GM03348 (cell line): ENCODE results near the gene NISCH.
A peak's percentile ranks its signal among the peaks of the same experiment; 100 is the strongest.

Experiments
- DNase-seq: peaks from one replicate; pipeline ENCODE4 v3.0.0; 2012; ENCODE audit warnings: low spot score

NISCH gene

DNA sequence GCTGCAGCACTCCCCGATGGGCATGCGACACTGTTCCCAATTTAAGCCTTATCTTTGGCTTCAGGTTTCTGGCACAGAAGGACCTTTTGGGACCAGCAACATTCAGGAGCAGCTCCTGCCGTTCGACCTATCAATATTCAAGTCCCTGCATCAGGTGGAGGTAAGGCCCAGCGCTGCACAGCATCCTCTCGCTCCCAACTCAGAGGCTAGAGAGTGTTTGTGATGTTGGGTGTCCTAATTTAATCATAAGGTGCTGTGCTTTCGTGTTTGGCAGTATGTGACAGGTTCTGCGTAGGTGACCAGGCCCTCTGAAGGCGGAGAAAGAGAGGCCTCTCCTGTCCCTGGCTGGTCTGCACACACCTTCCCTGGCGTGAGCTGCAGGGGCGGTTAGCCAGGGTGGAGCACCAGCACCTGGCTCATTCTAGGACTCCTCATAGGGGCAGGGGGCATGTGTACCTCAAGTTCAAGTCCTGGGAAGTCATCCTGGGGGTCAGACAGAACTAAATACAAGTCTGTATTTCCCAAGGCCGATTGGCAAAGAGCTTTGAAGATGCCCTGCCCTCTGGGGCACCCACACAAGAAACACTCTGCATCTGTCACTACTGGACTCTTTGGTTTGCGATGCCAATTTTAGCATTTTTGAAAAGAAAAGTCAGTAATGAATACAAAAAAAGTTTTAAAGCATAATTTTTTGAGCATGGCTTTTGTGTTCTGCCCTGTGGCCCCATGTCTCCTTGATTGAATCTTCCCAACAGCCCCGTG is 17.0 kb downstream of the NISCH start:
- DNase-seq, result no peak

DNA sequence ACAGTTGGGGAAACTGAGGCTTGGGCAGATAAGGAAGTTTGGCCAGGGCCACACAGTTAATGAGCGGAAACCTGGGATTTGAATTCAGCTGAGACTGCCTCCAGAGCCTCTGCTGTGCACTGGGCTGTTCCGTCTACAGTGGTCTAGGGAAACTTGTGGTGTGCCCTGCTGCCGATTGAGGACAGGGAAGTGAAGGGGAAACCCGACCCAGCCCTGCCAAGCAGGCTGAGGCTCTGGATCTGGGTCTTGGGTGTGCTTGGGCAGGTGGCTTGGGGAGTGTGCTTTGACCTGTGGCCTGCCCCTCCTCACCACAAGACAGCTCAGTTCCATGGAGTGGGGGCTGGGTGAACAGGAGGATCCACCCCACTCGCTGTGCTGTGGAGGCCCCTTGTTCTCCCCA is 17.6 kb downstream of the NISCH start:
- DNase-seq, result no peak

- no peak for DNase-seq
Observed at GRCh38 chr3:52477076-52477795, 21.8 kb downstream of the NISCH start.

DNA sequence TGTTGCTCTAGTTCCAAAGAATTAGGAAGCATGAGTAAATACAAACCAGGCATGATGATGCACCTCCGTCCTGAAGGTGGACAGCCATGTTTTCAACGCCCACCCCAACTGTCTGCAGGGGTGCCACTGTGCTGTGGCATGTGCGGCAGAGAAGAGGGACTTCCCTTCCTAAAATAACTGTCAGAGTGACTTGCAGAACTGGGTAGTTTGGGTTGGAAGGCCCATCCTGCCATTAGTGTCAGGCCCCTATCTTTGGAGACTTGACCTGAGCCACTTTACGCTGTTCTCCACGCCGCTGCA is 22.3 kb downstream of the NISCH start:
- DNase-seq, result no peak

DNA sequence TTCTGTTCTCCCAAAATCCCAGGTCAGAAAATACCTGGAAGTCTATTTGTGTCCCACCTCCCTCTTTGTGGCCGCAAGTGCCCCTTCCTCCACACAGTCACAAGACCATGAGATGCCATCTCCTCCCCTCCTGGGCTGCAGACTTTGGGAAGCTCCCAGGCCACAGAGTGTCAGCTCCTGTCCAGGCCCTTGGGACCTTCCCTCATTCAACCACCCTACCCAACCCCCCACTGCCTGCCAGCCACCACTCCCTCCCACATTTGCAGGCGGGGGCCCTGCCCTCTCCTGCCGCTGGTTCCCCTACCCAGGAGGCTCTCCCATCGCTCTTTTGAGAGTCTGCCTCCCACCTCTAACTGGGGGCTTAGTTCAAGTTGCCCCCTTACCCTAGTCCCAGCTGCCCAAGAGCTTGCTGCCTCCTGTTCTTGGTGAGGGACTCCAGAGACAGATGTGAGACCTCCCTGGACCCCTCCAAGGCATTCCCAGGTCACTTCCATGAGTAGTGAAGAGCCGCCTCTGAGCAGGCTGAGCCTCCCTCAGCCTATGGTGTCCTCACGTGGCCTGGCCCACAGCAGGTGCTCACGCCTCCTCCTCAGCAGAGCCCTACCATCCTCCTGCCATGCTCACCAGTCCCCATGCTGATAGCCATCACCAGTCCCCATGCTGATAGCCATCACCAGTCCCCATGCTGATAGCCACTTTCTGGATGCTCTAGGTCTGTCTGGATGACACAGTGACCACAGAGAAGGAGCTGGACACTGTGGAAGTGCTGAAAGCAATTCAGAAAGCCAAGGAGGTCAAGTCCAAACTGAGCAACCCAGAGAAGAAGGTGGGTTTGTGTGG is 23.9 kb downstream of the NISCH start:
- DNase-seq, result no peak

GRCh38 chr3:52479877-52480575 is 24.6 kb downstream of the NISCH start:
- no peak for DNase-seq

DNA sequence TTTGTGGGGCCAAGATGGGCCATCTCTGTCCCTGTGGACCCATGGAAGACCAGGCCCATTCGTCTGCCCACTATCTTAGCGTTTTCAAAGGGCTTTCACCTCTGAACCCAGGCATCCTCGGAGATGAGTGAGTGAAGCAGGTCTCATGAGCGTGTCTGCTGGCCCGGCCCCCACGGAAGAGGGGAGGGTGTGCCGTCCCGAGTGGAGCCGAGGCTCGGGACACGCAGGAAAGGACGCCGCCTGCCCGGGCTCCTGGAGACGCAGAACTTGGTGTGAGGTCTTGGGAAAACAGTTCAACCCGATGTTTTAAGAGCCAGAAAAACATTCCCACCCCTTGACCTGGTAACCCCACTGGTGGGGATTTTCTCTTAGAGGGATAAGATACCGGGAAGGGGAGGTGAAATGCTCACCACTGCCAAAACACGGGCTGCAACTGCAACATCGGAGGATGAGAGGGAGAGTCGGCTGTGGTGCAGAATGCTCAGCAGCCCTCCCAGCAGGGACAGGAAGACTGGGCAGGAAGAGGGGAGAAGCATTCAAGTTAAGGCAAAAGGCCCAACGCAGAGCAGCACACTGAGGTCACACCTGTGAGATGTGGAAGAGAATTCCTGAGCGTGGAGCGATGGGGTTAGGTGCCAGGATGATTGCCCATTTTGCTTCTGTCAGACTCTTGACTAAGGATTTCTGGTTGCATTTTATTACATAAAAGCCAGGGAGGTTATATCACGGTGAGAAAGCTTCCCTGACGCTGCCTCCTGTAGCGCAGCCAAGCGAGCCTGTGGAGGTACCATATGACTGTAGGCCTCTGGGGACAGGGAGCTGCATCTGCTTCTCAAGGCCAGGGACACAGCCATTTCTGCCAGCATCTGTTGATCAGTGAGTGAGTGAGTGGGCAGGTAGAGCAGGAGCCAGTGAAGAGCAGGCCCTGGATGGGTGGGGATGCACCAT is 25.6 kb downstream of the NISCH start:
- DNase-seq, result no peak

DNA sequence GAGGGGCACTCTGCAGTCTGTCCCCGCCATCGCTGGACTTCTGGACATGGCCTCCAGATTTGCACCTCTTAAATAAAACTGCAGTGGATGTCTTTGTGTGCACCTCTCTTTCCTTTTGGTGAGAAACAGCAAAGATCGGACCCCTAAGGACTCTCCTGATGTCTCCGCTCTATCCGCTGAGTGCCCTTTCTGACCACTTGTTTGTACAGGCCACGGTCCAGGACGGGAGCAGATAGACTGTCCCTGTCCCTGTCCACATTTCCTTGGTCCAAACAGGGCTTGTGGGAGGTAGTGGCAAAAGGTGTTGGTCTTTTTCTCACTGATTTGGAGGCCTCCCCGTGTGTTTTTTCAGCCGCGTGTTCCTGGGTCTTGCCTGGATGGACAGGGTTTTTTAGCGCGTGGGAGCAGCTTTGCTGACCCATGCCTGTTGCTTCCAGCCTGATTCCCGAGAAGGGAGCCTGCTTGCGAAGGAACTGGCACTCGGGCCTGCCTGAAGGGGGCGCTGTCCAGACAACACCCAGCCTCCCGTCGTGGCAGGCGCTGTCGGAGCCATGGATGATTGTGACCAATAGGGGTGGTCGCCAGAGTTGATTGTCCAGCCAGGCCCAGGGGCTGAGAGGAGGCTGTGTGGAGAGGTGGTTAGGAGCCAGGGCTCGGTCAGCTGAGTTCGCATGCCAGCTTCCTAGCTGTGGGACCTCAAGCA is 26.6 kb downstream of the NISCH start:
- DNase-seq, result no peak

DNA sequence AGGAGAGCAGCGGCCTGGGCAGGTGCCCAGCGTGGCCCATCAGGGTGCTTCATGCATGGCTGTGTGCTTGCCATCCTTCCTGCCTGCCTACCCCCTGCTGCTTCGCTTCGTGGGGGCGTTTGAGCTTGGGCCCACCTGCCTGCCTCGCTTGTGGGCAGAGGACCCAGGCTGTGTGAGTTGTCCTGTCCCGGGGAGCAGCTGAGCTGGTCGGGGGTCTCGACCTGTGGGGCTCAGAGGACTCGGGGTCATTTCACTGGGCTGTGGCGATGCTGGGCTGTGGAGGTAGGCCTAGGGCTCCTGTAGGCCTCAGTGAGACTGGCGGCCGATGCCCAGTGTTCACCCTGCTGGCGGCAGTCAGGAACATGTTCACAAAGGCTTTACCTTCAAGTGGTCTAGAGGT is 27.7 kb downstream of the NISCH start:
- no peak for DNase-seq

DNA sequence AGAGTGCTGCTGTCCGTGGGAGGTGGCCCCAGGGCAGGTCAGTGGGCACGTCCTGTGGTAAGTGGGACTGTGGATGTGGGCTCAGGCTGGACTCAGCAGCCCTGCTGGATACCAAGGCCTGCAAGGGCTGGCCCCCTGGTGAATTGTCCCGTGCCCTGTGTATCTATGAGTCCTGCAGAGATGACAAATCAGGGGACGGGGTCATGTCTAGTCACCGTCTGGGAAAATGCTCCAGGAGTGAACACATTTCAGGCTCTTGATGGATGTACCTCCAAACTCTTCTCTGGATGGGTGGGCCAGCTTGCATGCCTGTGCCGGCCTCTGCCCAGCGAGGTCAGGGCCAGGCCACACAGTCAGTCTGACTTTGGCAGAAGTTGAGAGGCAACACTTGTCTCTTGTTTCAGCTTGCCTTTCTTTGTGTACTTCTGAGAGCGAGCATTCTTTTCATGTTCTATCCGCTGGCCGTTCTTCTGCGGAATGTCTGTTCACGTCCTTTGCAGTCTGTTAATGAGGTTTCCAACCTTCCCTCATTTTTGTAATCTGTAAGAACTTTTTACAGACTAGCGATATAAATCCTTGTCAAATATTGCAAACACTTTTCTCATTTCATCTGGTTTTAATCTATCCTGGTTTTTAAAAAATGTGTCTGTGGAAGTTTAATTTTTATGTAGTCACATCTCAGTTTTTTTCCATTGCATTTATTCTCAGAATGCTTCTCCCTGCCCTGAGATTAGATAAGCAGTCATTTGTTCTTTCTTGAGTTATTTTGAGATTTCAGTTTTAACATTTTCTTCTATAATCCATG is 28.4 kb downstream of the NISCH start:
- peak; percentile 81 for DNase-seq

GRCh38 chr3:52484680-52485461 is 29.5 kb downstream of the NISCH start:
- DNase-seq, result no peak

DNA sequence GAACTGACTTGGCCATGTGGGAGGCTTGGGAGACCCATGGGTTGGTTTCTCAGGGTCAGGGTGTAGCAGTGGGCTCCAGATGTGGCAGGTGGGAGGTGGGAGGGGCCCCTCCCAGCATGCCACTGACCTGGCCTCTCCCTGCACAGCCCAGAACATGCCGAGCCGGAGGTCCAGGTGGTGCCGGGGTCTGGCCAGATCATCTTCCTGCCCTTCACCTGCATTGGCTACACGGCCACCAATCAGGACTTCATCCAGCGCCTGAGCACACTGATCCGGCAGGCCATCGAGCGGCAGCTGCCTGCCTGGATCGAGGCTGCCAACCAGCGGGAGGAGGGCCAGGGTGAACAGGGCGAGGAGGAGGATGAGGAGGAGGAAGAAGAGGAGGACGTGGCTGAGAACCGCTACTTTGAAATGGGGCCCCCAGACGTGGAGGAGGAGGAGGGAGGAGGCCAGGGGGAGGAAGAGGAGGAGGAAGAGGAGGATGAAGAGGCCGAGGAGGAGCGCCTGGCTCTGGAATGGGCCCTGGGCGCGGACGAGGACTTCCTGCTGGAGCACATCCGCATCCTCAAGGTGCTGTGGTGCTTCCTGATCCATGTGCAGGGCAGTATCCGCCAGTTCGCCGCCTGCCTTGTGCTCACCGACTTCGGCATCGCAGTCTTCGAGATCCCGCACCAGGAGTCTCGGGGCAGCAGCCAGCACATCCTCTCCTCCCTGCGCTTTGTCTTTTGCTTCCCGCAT is 31.8 kb downstream of the NISCH start:
- DNase-seq, result no peak

- no peak for DNase-seq
Observed at GRCh38 chr3:52487788-52488691, 32.6 kb downstream of the NISCH start.

DNA sequence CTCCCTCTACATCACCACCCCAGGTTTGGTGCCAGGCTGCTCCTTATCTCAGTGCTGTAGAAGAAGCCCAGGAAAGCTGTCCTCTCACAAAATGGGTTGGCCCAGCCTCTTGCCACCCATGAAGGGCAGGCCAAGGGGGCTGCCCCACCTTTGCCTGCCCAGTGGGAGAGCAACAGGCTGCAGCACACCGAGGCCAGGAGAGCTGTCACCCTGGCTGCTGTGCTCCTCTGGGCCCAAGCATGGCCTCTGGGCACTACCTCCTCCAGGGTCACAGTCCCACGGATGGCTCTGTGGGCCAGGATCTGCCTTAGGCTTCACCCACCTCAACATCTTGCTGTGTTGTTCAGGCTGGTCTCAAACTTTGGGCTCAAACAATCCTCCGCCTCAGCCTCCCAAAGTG is 33.3 kb downstream of the NISCH start:
- no peak for DNase-seq

DNA sequence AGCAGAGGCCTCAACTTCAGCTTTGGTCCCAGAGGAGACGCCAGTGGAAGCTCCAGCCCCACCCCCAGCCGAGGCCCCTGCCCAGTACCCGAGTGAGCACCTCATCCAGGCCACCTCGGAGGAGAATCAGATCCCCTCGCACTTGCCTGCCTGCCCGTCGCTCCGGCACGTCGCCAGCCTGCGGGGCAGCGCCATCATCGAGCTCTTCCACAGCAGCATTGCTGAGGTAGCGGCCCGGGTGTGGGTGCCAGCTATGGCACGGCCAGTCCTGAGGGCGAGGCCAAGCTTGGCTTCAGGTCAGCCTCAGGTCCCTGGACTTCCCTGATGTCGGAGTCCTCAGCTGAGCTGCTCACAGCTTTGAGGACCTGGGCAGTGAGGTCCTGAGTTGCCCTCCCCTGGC is 34.0 kb downstream of the NISCH start:
- DNase-seq, result no peak

- no peak for DNase-seq
Observed at GRCh38 chr3:52490035-52490938, 34.9 kb downstream of the NISCH start.
